HepG2 (cell line): ENCODE data around the gene RGS14. TPM values are rescaled to one million over a fixed set of nuclear protein-coding genes. Genes with fewer than 3 reads are reported as not detected.

Source experiments
- EP300 ChIP-seq, 3 experiments: sonication (generic) in 1 of 3; formaldehyde crosslinking in 1 of 3; IDR thresholded peaks; 2 replicates each; pipeline versions ENCODE4 v1.5.1 to v1.6.1; 2011 to 2020; ENCODE audit warnings: low read depth in 2 of 3, low read length in 2 of 3, borderline replicate concordance in 1 of 3, improper control_type of control experiment in 1 of 3, mild to moderate bottlenecking in 1 of 3, missing genetic modification reagents in 1 of 3, moderate library complexity in 1 of 3
- HOXD1 ChIP-seq: sonication (generic); formaldehyde crosslinking; IDR thresholded peaks from 2 replicates; pipeline ENCODE4 v1.5.0; 2020; ENCODE audit warnings: missing genetic modification reagents
- KDM5A ChIP-seq: fragments of 200-600 bp; sonication (generic); IDR thresholded peaks from 2 replicates; pipeline ENCODE4 v1.7.0; 2018; ENCODE audit warnings: antibody characterized with exemption, mild to moderate bottlenecking, low read length, borderline replicate concordance
- NCOA5 ChIP-seq: sonication (generic); formaldehyde crosslinking; IDR thresholded peaks from 2 replicates; pipeline ENCODE4 v1.4.0; 2020; ENCODE audit warnings: missing genetic modification reagents
- RELA ChIP-seq: sonication (generic); formaldehyde crosslinking; IDR thresholded peaks from 2 replicates; pipeline ENCODE4 v1.4.0; 2020; ENCODE audit warnings: missing genetic modification reagents
- SNAI1 ChIP-seq: sonication (generic); formaldehyde crosslinking; IDR thresholded peaks from 2 replicates; pipeline ENCODE4 v1.5.0; 2020; ENCODE audit warnings: mild to moderate bottlenecking, missing genetic modification reagents, borderline replicate concordance
- ZBTB7A ChIP-seq: sonication (generic); formaldehyde crosslinking; IDR thresholded peaks from 2 replicates; pipeline ENCODE4 v1.8.0; 2022; ENCODE audit warnings: mild to moderate bottlenecking, missing genetic modification reagents
- ZNF343 ChIP-seq: sonication (generic); formaldehyde crosslinking; IDR thresholded peaks from 2 replicates; pipeline ENCODE4 v1.4.0; 2020; ENCODE audit warnings: mild to moderate bottlenecking, missing genetic modification reagents
- ZNF598 ChIP-seq: sonication (generic); formaldehyde crosslinking; IDR thresholded peaks from 2 replicates; pipeline ENCODE4 v1.5.1; 2020; ENCODE audit warnings: mild to moderate bottlenecking, missing genetic modification reagents, borderline replicate concordance
- polyA plus RNA-seq, 8 experiments: library from polyadenylated mRNA; depleted of rRNA in 3 of 8; stranded (reverse) in 7 of 8; unstranded in 1 of 8; fragments of >200 nt; fragmentation: Illumina TruSeq in 4 of 8; extraction: Trizol in 4 of 8; gene quantifications; 2 replicates each; pipeline versions ENCODE4 v1.2.1 to v1.2.3, GENCODE V29; 2011 to 2016; ENCODE audit warnings: low read depth in 4 of 8, missing spikeins in 1 of 8, mixed read lengths in 1 of 8; ENCODE audit not compliant: insufficient read depth in 1 of 8
- total RNA-seq, 5 experiments: library from RNA; depleted of rRNA; stranded (reverse); fragments of >200 nt; fragmentation: Illumina TruSeq; extraction: Trizol; gene quantifications; 2 replicates each; pipeline ENCODE4 v1.2.3, GENCODE V29; 2016; ENCODE audit warnings: low read depth in 1 of 5
- TF ChIP-seq, protein P1 (sequence below): sonication (generic); formaldehyde crosslinking; IDR thresholded peaks from 2 replicates; pipeline ENCODE4 v1.4.0; 2020; ENCODE audit warnings: mild to moderate bottlenecking, missing genetic modification reagents
- TF ChIP-seq, protein P2 (sequence below): IDR thresholded peaks from 2 replicates; pipeline ENCODE4 v1.6.1; 2016; ENCODE audit warnings: mild to moderate bottlenecking
- TF ChIP-seq, protein P3 (sequence below), 2 experiments: sonication (generic) in 1 of 2; formaldehyde crosslinking in 1 of 2; IDR thresholded peaks; 2 replicates each; pipeline versions ENCODE4 v1.6.1 to v1.9.0; 2014 to 2022; ENCODE audit warnings: antibody characterized with exemption in 1 of 2, borderline replicate concordance in 1 of 2, inconsistent platforms in 1 of 2, low read depth in 1 of 2, missing genetic modification reagents in 1 of 2
- TF ChIP-seq, protein P4 (sequence below): sonication (generic); formaldehyde crosslinking; IDR thresholded peaks from 2 replicates; pipeline ENCODE4 v1.4.0; 2020; ENCODE audit warnings: missing genetic modification reagents

RGS14 gene
- total and polyA plus RNA-seq, 2 of the 13 experiments (the other 11 are each of a cell fraction or from before 2014, with no cell fraction given) = 11.1 to 17.2 TPM

DNA sequence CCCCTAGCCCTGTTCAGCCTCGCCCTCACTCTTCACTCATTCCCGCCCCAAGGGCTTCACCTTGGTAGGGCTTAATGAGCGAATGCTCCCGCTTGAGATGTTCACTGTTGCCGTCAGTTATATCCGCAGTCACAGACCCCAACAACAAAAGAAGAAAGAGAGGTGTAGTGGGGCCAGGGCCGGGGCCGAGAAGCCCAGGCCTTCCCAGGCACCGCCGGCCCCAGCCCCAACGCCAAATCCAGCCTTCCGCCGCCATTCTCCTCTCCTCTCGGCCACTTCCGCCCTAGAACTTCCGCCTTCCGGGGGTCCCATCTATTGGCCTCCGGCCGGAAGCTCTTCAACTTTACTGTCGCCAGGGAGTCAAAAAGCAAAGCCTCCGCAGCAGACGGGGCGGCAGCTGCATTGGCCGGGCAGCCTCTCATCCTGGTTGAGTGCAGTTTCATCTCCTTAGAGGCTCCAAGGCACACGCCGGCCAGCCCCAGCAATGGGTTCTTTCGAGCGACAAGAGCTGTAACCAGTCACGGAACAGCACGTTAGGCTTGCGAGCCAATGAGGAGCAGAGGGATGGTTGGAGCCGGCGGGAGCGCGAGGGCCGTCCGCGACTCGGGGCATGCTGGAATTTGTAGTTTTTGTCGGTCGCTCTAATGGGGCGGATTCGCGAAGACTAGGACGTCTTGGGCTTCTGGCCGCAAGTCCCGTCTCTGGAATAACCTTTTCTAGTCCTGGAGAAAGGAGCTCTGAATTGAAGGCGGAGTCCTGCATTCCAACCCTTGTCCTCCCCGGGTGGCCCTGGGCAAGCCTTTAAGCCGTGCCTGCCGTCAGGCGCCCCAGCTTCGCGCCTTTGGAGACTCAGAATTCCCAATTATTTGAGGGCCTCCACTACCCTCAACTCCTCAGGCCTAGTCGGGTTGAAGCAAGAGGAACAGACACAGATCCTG, 6.1 kb upstream of the RGS14 start, which contains the start of gene LMAN2 (continued):
- TF ChIP-seq, protein P1, sequence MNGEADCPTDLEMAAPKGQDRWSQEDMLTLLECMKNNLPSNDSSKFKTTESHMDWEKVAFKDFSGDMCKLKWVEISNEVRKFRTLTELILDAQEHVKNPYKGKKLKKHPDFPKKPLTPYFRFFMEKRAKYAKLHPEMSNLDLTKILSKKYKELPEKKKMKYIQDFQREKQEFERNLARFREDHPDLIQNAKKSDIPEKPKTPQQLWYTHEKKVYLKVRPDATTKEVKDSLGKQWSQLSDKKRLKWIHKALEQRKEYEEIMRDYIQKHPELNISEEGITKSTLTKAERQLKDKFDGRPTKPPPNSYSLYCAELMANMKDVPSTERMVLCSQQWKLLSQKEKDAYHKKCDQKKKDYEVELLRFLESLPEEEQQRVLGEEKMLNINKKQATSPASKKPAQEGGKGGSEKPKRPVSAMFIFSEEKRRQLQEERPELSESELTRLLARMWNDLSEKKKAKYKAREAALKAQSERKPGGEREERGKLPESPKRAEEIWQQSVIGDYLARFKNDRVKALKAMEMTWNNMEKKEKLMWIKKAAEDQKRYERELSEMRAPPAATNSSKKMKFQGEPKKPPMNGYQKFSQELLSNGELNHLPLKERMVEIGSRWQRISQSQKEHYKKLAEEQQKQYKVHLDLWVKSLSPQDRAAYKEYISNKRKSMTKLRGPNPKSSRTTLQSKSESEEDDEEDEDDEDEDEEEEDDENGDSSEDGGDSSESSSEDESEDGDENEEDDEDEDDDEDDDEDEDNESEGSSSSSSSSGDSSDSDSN (CRISPR knock-in tag) = peak; percentile 93
- TF ChIP-seq ZNF598 (CRISPR knock-in tag) = peak; percentile 52; the same call in 1 of the 2 replicates
- no peak for TF ChIP-seq NCOA5
- TF ChIP-seq, protein P2, sequence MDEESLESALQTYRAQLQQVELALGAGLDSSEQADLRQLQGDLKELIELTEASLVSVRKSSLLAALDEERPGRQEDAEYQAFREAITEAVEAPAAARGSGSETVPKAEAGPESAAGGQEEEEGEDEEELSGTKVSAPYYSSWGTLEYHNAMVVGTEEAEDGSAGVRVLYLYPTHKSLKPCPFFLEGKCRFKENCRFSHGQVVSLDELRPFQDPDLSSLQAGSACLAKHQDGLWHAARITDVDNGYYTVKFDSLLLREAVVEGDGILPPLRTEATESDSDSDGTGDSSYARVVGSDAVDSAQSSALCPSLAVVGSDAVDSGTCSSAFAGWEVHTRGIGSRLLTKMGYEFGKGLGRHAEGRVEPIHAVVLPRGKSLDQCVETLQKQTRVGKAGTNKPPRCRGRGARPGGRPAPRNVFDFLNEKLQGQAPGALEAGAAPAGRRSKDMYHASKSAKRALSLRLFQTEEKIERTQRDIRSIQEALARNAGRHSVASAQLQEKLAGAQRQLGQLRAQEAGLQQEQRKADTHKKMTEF (CRISPR knock-in tag) = peak; percentile 91
- TF ChIP-seq KDM5A = peak; percentile 98
- no peak for TF ChIP-seq RELA
- TF ChIP-seq, protein P3, sequence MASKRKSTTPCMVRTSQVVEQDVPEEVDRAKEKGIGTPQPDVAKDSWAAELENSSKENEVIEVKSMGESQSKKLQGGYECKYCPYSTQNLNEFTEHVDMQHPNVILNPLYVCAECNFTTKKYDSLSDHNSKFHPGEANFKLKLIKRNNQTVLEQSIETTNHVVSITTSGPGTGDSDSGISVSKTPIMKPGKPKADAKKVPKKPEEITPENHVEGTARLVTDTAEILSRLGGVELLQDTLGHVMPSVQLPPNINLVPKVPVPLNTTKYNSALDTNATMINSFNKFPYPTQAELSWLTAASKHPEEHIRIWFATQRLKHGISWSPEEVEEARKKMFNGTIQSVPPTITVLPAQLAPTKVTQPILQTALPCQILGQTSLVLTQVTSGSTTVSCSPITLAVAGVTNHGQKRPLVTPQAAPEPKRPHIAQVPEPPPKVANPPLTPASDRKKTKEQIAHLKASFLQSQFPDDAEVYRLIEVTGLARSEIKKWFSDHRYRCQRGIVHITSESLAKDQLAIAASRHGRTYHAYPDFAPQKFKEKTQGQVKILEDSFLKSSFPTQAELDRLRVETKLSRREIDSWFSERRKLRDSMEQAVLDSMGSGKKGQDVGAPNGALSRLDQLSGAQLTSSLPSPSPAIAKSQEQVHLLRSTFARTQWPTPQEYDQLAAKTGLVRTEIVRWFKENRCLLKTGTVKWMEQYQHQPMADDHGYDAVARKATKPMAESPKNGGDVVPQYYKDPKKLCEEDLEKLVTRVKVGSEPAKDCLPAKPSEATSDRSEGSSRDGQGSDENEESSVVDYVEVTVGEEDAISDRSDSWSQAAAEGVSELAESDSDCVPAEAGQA (IDR thresholded peaks at IDR 0.05; ENCODE audit: low read depth) = 0 out of 2 replicates have a peak, but pooled peaks have one; percentile 61
- TF ChIP-seq, protein P3 (CRISPR knock-in tag; IDR thresholded peaks at IDR 0.05; ENCODE audit: borderline replicate concordance) = peak; percentile 76; the same call in 1 of the 2 replicates
- peak; percentile 16; the same call in 1 of the 2 replicates for TF ChIP-seq HOXD1
- TF ChIP-seq EP300 (IDR thresholded peaks at IDR 0.05; ENCODE audit: low read depth in 2 of 2, low read length in 2 of 2) = no peak; a peak in 1 of 4 replicates
- no peak for TF ChIP-seq EP300 (CRISPR knock-in tag; IDR thresholded peaks at IDR 0.05; ENCODE audit: borderline replicate concordance)
- TF ChIP-seq ZBTB7A (CRISPR knock-in tag) = no peak
- peak; percentile 16; the same call in 1 of the 2 replicates for TF ChIP-seq SNAI1 (CRISPR knock-in tag)
- TF ChIP-seq, protein P4, sequence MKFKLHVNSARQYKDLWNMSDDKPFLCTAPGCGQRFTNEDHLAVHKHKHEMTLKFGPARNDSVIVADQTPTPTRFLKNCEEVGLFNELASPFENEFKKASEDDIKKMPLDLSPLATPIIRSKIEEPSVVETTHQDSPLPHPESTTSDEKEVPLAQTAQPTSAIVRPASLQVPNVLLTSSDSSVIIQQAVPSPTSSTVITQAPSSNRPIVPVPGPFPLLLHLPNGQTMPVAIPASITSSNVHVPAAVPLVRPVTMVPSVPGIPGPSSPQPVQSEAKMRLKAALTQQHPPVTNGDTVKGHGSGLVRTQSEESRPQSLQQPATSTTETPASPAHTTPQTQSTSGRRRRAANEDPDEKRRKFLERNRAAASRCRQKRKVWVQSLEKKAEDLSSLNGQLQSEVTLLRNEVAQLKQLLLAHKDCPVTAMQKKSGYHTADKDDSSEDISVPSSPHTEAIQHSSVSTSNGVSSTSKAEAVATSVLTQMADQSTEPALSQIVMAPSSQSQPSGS (CRISPR knock-in tag) = peak; percentile 25; the same call in 1 of the 2 replicates
- peak; percentile 63; the same call in 1 of the 2 replicates for TF ChIP-seq ZNF343 (CRISPR knock-in tag)
